HG03280 (cell line): ENCODE results near the gene SLC25A45.

Experiments
- ATAC-seq: cut with Tn5 transposase; IDR thresholded peaks from one replicate; pipeline ENCODE4 v1.9.1; 2021; ENCODE audit warnings: mild to moderate bottlenecking, moderate library complexity; ENCODE audit not compliant: unreplicated experiment

The SLC25A45 gene

DNA sequence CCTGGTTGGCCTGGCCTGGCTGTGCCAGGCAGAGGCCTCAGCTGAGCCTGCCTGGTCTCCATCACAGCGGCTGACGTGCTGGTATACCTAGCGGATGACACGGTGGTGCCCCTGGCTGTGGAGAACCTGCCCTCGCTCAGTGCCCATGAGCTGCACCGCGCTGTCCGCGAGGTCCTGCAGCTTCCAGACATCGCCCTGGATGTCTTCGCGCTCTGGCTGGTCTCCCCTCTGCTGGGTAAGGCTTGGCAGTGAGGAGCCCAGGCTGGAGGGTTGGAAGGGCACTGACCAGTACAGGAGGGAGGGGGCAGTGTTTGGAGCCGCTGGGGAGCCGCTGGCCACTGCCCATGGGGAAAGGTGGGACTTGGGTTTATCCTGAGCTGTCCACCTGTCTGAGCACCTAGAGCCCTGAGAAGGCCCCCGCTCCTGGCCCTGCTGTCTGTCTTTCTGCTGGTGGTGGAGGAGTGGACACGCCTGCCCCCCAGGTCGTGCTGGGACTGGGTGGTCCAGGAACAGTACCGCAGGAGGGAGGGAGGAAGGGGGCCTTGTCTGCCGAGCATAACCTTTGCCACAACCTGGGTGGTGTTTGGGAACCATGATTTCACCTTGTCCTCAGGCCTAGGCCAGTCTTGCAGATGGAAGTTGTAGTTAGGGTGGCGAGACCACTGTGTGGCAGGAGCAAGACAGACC, 7.0 kb upstream of the SLC25A45 start:
- ATAC-seq, result no peak

DNA sequence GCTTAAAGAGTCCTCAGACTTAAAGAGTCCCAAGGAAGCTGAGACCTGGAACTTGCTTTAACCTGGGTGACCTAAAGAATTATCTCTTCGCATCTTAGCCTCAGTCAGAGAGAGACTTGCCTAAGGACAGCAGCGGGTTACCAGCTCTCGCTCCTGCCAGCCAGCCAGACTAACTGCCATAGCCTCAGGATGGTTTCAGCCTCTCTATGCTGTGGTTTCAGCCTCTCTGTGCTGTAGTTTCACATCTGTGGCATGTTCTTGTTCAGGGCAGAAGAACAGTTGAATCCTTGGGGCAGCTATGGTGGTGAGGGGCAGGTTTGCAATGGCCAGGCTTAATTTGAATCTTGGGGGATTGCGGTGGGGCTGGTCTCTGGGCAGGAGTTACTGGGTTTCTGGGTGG, 6.3 kb upstream of the SLC25A45 start:
- ATAC-seq, result no peak

DNA sequence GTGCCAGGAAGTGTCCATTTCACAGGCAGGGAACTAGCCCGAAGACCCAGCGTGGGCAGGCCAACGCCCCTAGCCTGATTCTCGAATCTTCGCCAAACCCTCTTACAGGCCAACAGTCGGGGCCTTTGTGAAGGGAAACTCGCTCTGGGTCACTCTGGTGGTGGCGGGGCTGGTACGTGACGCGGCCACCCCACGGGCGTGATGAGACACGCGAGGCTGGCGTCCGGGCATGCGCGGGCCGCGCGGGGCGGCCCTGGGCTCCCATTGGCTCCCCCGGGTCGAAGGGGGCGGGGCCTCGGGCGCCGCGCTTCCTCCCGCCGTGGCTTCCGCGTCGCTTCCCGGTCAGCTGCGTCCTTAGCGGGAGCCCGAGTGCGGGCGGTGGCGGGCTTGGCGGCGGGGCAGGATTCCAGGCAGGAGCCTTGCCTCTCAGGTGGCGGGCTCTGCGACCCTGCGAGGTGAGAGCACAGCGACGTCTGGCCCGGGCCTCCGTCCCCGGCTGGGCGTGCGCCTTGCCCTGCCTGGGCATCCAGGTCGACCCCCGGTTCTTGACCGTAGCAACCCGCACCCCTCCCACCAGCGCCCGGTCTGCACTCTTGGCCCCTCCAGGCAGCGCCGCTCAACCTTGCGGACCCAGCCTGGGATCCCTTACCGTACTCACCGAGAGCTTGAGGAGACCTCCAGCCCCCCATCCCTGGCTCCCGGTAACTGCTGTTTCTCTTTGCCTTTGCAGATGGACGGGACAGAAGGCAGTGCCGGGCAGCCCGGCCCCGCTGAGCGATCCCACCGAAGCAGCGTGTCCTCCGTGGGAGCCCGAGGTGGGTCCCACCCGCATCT, 4.1 kb upstream of the SLC25A45 start, which contains the start of gene FRMD8:
FRMD8 (plus strand) TSS at position 331 of the 834 bp plus-strand sequence; CDS start at position 731, 400 bp downstream.
- peak; percentile 47 for ATAC-seq

GRCh38 chr11:65384301-65384889, 1.9 kb upstream of the SLC25A45 start:
- no peak for ATAC-seq

- no peak for ATAC-seq
These were observed 1.3 kb upstream of the SLC25A45 start for GRCh38 chr11:65383778-65384177.

DNA sequence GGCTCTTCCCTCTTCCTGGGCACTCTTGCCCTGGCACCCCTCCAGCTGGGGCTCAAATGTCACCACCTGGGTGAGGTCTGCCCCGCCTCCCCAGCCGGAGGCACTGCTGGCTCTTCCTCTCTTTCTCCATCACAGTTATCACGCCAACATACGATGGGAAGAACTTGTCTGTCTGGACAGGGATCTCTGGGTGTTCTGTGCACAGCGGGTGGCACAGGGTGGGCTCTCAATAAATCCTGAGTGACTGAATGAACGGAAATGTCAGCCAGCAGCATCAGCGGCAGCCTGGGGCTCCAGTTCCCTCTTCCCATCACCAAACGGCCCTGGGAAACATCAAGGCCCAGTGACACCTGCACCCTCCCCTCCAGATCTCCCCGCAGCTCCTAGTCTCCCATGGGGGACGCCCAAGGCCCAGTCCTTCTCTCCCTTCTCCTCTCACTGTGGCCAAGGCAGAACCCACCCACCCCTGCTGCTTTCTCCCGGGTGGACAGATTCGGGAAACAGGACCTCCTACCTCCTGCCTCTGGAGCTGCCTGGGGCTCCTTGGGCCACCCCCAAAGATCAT, 440 bp upstream of the SLC25A45 start:
- ATAC-seq, result no peak

- no peak for ATAC-seq
These were observed 772 bp downstream of the SLC25A45 start for GRCh38 chr11:65381716-65382032.

DNA sequence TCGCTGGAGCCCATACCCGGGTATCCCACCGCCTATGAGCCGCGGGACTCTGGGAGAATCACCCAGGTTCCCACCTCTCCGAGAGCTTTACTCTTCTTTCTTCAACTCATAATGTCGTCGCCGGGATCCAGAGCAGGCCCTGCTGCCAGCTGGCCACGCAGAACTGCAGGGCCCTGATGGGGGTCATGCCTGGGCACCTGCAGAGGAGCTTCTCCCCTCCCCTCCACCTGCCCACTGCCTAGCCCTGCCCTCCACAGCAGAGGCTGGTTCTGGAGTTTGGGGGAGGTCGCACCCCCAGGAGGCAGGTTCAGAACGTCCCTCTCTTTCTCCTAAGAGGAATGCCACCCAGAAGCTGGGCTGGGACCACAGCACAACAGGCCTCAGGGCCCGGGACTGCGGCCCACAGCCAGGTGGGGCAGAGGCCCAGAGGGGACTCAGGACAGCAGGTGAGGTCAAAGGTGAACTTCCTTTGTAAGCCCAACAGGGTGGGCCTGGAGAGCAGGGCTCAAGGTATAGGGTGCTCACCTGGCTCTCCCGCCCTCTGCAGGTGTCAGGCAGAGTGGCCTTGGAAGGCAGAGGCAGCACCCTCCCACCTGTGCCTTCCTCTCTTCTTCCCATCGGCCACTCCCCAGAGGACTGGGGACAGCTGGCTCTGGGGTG, 1.9 kb downstream of the SLC25A45 start:
- ATAC-seq, result no peak

GRCh38 chr11:65379698-65380459, 2.6 kb downstream of the SLC25A45 start:
- ATAC-seq, result no peak

DNA sequence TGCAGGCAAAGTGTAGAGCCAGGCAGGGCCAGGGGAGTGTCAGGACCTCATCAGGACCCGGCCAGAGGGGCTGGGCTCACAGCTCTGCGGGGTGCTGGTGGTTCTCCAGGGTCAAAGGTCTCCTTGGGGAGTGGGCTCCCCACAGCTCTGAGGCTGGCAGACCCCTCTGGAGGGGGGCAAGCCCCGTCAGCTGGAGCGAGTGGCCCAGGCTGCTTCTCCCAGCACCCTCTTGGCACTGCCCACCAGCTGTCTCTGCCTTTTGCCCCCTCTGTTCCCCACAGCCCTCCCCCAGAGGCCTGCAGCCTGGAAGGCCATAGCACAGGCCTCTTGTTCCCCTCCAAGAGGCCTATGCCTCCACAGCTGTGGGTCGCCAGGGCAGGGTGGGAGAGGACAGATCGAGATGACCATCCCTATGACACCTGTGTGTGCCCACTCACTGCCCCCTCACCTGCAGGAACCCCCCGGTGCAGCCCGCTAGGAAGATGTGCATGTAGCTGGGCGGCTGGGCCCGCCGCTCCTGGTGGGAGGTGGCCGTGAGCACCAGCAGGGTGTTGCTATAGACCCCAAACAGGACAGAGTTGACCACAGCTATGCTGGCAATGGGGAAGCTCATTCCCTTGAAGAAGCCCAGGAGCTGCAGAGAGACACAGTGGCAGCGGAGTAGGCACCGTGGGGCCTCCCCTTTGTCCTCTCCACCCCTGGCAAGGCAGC, 3.4 kb downstream of the SLC25A45 start:
- ATAC-seq, result no peak

DNA sequence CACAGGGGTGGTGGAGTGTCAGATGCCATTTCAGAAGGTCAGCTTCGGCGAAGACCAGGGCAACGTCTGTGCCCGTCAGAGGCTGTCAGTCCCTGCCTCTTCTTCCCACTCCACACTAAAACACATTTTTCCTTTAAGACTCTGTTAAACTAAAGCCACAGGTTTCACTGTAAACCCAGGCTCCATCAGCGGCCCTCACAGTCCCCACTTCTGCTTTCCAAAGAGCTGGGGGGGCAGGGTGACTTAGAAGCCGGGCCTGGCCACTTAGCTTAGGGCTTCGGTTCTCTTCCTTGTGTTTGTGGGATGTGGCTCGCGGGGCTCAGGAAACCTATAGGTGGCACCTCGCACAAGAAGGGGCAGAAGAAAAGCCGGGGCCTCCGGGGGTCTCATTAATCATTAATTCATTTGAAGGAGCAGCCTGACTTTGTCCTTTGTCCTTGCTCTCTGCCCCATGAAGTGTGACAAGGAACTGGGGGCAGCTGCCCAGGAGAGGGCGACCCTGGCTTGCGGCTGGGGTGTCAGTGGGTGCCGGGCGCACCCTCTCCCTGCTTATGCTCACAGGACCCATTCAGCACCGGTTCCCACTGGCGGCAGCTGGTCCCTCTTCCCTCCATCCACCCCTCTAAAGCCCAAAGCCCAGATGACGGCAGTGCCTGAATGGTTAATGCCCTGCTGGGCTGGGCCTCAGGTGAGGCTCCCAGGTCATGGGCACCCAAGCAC, 4.1 kb downstream of the SLC25A45 start:
- ATAC-seq, result no peak

GRCh38 chr11:65377777-65378176, 4.7 kb downstream of the SLC25A45 start:
- no peak for ATAC-seq

- ATAC-seq, result no peak
These were observed 5.4 kb downstream of the SLC25A45 start for GRCh38 chr11:65377036-65377435.

GRCh38 chr11:65376138-65376713, 6.2 kb downstream of the SLC25A45 start:
- ATAC-seq, result no peak

DNA sequence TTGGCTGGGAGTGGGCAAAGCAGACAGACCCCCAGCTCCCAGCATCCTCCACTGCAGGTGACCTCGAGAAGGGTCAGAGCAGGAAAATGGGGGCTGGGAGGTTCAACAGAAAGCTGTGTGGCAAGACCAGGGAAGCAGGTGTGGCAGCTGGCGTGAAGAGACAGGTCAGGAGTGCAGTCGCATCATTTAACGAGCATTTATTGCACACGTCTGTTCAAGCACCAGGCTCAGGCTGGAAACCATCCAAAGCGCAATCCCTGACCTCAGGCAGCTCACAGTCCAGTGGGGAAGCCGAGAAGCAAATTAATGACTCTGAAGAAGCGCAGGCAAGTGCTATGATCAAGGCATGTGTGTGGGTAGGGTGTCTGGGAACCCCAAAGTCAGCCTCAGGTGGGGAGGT, 7.4 kb downstream of the SLC25A45 start:
- no peak for ATAC-seq

GRCh38 chr11:65373839-65374580, 8.4 kb downstream of the SLC25A45 start:
- ATAC-seq, result no peak

GRCh38 chr11:65370659-65371049, 11.8 kb downstream of the SLC25A45 start:
- no peak for ATAC-seq

- no peak for ATAC-seq
These were observed 16.1 kb downstream of the SLC25A45 start for GRCh38 chr11:65366340-65366773.
